OCI-LY7 (cell line): ENCODE results near the gene LPP. TPM values are rescaled to one million over a fixed set of nuclear protein-coding genes. Genes with fewer than 3 reads are reported as not detected.

Experiments
- BruUV-seq: library from RNA; stranded (reverse); fragments of 400-500 nt; replicated peaks from 2 replicates; lab custom pipeline; 2021; lab: Mats Ljungman, UMichigan
- CTCF ChIA-PET: fragments of 300-600 bp; sonication (Branson Sonifier 250); formaldehyde crosslinking; loops from one replicate; lab custom pipeline; 2022; ENCODE audit warnings: antibody characterized with exemption; ENCODE audit not compliant: unreplicated experiment; lab: Charles Lee
- POLR2A ChIA-PET: fragments of 300-600 bp; sonication (Branson Sonifier 250); formaldehyde crosslinking; loops from one replicate; lab custom pipeline; 2022; ENCODE audit warnings: antibody characterized with exemption; lab: Charles Lee
- DNase-seq: peaks from one replicate; pipeline ENCODE4 v3.0.0-alpha.2; 2015; ENCODE audit warnings: low spot score
- H2AFZ ChIP-seq: fragments of 200-600 bp; sonication (generic), shearing (Covaris generic); 2 replicates; pipeline ENCODE4 v1.6.1; 2014; ENCODE audit warnings: mild to moderate bottlenecking, antibody characterized with exemption, low read length, moderate library complexity
- H3K27ac ChIP-seq: fragments of 200-600 bp; sonication (generic); 2 replicates; pipeline ENCODE4 v1.5.1; 2014; ENCODE audit warnings: mixed run types, low read depth, mild to moderate bottlenecking, moderate library complexity, low read length, inconsistent platforms; ENCODE audit not compliant: poor library complexity, severe bottlenecking
- H3K36me3 ChIP-seq: fragments of 200-600 bp; sonication (generic); 2 replicates; pipeline ENCODE4 v1.6.1; 2014; ENCODE audit warnings: mild to moderate bottlenecking, antibody characterized with exemption, low read length, moderate library complexity, mixed read lengths; ENCODE audit not compliant: insufficient read depth
- H3K4me1 ChIP-seq: fragments of 200-600 bp; sonication (generic); 2 replicates; pipeline ENCODE4 v1.5.1; 2014; ENCODE audit warnings: mild to moderate bottlenecking, low read length; ENCODE audit not compliant: insufficient read depth, poor library complexity, severe bottlenecking
- H3K4me2 ChIP-seq: fragments of 200-600 bp; sonication (generic); 2 replicates; pipeline ENCODE4 v1.6.1; 2014; ENCODE audit warnings: mild to moderate bottlenecking, low read length
- H3K4me3 ChIP-seq: fragments of 200-600 bp; sonication (generic); 2 replicates; pipeline ENCODE4 v1.5.1; 2014; ENCODE audit warnings: mild to moderate bottlenecking, low read depth, low read length; ENCODE audit not compliant: poor library complexity, severe bottlenecking
- H3K79me2 ChIP-seq: fragments of 200-600 bp; sonication (generic); 2 replicates; pipeline ENCODE4 v1.6.1; 2016; ENCODE audit warnings: low read depth, mild to moderate bottlenecking, low read length, moderate library complexity, mixed read lengths; ENCODE audit not compliant: insufficient read depth
- H3K9me2 ChIP-seq: fragments of 200-600 bp; sonication (generic); 2 replicates; pipeline ENCODE4 v1.6.1; 2016; ENCODE audit warnings: mild to moderate bottlenecking, low read length, mixed read lengths; ENCODE audit not compliant: insufficient read depth
- H3K9me3 ChIP-seq: fragments of 200-600 bp; sonication (generic); 2 replicates; pipeline ENCODE4 v1.6.1; 2014; ENCODE audit warnings: mild to moderate bottlenecking, mixed run types, low read length, mixed read lengths
- H4K20me1 ChIP-seq: fragments of 200-600 bp; sonication (generic); 2 replicates; pipeline ENCODE4 v1.6.1; 2014; ENCODE audit warnings: mild to moderate bottlenecking, antibody characterized with exemption, low read length, moderate library complexity, mixed read lengths; ENCODE audit not compliant: insufficient read depth
- EZH2phosphoT487 ChIP-seq: fragments of 200-600 bp; sonication (generic); IDR thresholded peaks from 2 replicates; pipeline ENCODE4 v1.6.1; 2018; ENCODE audit warnings: low read depth, borderline replicate concordance, mild to moderate bottlenecking, mixed run types, antibody characterized with exemption, low read length, moderate library complexity, mixed read lengths
- intact Hi-C: fragments of 100-400 bp; cut with micrococcal nuclease; formaldehyde crosslinking; loops from one replicate; pipeline ENCODE4 v1.10.0; 2022; ENCODE audit not compliant: unreplicated experiment
- total RNA-seq, 2 experiments: library from RNA; depleted of rRNA in 1 of 2; stranded (reverse); fragments of >200 nt in 1 of 2; shearing (Covaris generic) in 1 of 2; gene quantifications; 2 replicates each; pipeline ENCODE4 v1.2.3, GENCODE V29; 2014 to 2022
- TF ChIP-seq, protein P1 (sequence below): fragments of 200-600 bp; sonication (generic); conservative IDR thresholded peaks from 2 replicates; pipeline ENCODE4 v1.5.1; 2014; ENCODE audit warnings: mild to moderate bottlenecking, antibody characterized with exemption, low read length, moderate library complexity, mixed read lengths

The LPP gene
- total RNA-seq, 2 experiments from 2014 or later, result 10.9 to 119 TPM

DNA sequence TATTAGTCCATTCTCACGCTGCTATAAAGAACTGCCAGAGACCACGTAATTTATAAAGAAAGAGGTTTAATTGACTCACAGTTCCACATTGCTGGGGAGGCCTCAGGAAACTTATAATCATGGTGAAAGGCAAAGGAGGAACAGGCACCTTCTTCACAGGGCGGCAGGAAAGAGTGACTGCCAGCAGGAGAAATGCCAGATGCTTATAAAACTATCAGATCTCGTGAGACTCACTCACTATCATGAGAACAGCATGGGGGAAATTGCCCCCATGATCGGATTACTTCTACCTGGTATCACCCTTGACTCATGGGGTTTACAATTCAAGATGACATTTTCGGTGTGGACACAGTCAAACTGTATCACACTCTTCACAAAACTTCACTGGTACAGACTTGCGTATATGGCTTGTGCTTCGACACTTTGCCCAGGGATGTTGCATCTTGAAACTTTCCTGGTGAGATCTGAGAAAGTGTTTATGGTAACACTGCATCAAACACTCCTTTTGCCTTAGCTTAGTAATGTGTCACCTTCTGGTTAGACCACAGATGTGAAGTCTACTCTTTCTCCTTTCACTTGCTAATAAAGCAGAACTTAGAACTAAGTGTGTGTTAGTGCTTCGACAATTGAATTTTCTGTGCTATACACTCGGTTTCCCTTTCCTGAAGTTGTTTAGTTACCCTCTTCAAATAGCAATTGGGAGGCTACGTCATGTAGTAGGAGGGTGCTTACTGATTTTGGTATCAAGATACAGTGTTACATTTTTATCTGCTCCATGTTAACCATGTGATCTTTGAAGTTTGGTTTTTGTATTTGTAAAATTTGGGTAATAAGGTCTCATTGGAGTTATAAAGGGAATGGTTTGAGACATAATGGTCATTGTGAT is 185.7 kb downstream of the LPP start:
- H3K9me3 ChIP-seq, result no peaks in the 10 kb centered on the region
- no peak for DNase-seq
- H3K36me3 ChIP-seq, result no peaks in the 10 kb centered on the region
- intact Hi-C loops, result no loop called here
- CTCF ChIA-PET, result no interaction called here
- H3K4me2 ChIP-seq, result no peak overlapping the region
- POLR2A ChIA-PET, result interaction anchor here (0.6 to 2.3 kb wide), 6 partner anchors 8 to 94 kb away, joined by 3 to 7 read pairs (median 4); no protein-coding TSS in a partner anchor
- H2AFZ ChIP-seq, result no peak overlapping the region
- H3K4me3 ChIP-seq, result no peak overlapping the region
- TF ChIP-seq, protein P1, sequence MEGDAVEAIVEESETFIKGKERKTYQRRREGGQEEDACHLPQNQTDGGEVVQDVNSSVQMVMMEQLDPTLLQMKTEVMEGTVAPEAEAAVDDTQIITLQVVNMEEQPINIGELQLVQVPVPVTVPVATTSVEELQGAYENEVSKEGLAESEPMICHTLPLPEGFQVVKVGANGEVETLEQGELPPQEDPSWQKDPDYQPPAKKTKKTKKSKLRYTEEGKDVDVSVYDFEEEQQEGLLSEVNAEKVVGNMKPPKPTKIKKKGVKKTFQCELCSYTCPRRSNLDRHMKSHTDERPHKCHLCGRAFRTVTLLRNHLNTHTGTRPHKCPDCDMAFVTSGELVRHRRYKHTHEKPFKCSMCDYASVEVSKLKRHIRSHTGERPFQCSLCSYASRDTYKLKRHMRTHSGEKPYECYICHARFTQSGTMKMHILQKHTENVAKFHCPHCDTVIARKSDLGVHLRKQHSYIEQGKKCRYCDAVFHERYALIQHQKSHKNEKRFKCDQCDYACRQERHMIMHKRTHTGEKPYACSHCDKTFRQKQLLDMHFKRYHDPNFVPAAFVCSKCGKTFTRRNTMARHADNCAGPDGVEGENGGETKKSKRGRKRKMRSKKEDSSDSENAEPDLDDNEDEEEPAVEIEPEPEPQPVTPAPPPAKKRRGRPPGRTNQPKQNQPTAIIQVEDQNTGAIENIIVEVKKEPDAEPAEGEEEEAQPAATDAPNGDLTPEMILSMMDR, result no peak
- TF ChIP-seq EZH2phosphoT487, result no peak
- H3K9me2 ChIP-seq, result no peaks in the 10 kb centered on the region
- BruUV-seq, result no TSS peak
- H4K20me1 ChIP-seq, result no peaks in the 10 kb centered on the region
- no peaks in the 10 kb centered on the region for H3K79me2 ChIP-seq
- no peak overlapping the region for H3K27ac ChIP-seq
- H3K4me1 ChIP-seq, result peaks cover 5% of the 10 kb centered on the region

DNA sequence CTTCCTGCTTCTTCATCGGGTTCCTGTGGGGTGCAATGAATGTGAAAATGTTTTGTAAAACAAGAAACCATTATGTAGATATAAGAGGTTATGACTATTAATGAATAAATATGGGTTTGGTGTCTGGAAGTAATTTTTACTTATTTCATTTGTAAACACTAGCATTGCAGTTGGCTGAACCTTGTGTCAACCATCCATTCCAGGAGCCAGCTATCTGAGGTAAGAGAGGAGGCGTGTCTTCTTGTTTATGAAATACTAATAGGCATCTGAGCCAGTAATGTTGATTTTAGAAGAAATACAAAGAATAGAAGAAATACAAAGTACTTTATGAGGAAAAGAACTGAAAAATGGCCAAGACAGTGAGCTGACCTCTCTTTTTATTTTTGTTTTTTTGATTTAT is 187.5 kb downstream of the LPP start:
- H3K27ac ChIP-seq, result no peak overlapping the region
- no peaks in the 10 kb centered on the region for H3K9me3 ChIP-seq
- H3K79me2 ChIP-seq, result no peaks in the 10 kb centered on the region
- BruUV-seq, result no TSS peak
- ChIA-PET POLR2A (interaction anchor here (0.7 to 2.0 kb wide), 4 partner anchors 8 to 413 kb away, joined by 3 to 6 read pairs (median 4); no protein-coding TSS in a partner anchor), CTCF (no interaction called here)
- no peak for DNase-seq
- H4K20me1 ChIP-seq, result no peaks in the 10 kb centered on the region
- H3K4me1 ChIP-seq, result peaks cover 12% of the 10 kb centered on the region
- H3K4me2 ChIP-seq, result no peak overlapping the region
- H3K4me3 ChIP-seq, result no peak overlapping the region
- intact Hi-C loops, result no loop called here
- H3K36me3 ChIP-seq, result no peaks in the 10 kb centered on the region
- no peaks in the 10 kb centered on the region for H3K9me2 ChIP-seq
- TF ChIP-seq, protein P1, result no peak
- TF ChIP-seq EZH2phosphoT487, result no peak
- no peak overlapping the region for H2AFZ ChIP-seq
